Measurements from ENCODE around the gene SCN3B. TPM values are rescaled to one million over a fixed set of nuclear protein-coding genes. Genes with fewer than 3 reads are reported as not detected.

The SCN3B gene
- total RNA-seq, 1 donor from 2014 or later = not detected

Other genes starting within 250 kb of the SCN3B start
- 132 and 137 TPM in 2 replicates for gene GRAMD1B, start 224.4 kb downstream of the SCN3B start, total RNA-seq
- gene ZNF202, start 87.0 kb upstream of the SCN3B start, total RNA-seq = 16.5 and 20.7 TPM in 2 replicates
- gene OR6X1, start 99.9 kb upstream of the SCN3B start, total RNA-seq = not detected in 2 replicates
- gene OR6M1, start 151.7 kb upstream of the SCN3B start, total RNA-seq = not detected in 2 replicates
- gene TMEM225, start 231.0 kb upstream of the SCN3B start, total RNA-seq = not detected in 2 replicates
- not detected in 2 replicates for gene OR8D4, start 247.5 kb upstream of the SCN3B start, total RNA-seq

Data from T-helper 1 cell treated with Interleukin-12 subunit alpha and Interleukin-12 subunit beta and Interleukin-4 antibody, amounts not matched to agents 30 ng/mL and 1 ng/mL, for 36 hours (primary cell).